Esophagus squamous epithelium (tissue), 5 donors: ENCODE data around the gene NRAS. TPM values are rescaled to one million over a fixed set of nuclear protein-coding genes. Genes with fewer than 3 reads are reported as not detected.

ENCODE experiments used
- DNase-seq: peaks from one replicate; lab custom pipeline; 2025; lab: John Stamatoyannopoulos, UW
- H3K27ac ChIP-seq, 4 donors: fragments of 200-600 bp; sonication (generic); one replicate each; pipeline ENCODE4 v1.5.1; 2016 to 2019; ENCODE audit warnings: mild to moderate bottlenecking in 1 of 4
- H3K27me3 ChIP-seq, 4 donors: fragments of 200-600 bp; sonication (generic); 1 replicate in 3 of 4; 2 replicates in 1 of 4; pipeline versions ENCODE4 v1.5.1 to v1.6.0; 2017 to 2021; ENCODE audit warnings: antibody characterized with exemption in 1 of 4
- H3K36me3 ChIP-seq, 3 donors: fragments of 200-600 bp; sonication (generic); one replicate each; pipeline ENCODE4 v1.5.1; 2016 to 2019
- H3K4me1 ChIP-seq, 3 donors: fragments of 200-600 bp; sonication (generic); one replicate each; pipeline ENCODE4 v1.5.1; 2017 to 2019
- H3K4me3 ChIP-seq, 4 donors: fragments of 200-600 bp; sonication (generic); 1 replicate in 3 of 4; 2 replicates in 1 of 4; pipeline ENCODE4 v1.5.1; 2016 to 2019; ENCODE audit warnings: mild to moderate bottlenecking in 2 of 4, moderate library complexity in 1 of 4
- H3K9me3 ChIP-seq, 3 donors: fragments of 200-600 bp; sonication (generic); one replicate each; pipeline ENCODE4 v1.5.1; 2016 to 2019
- POLR2A ChIP-seq, 4 donors: fragments of 450-650 bp; IDR thresholded peaks; one replicate each; pipeline ENCODE4 v1.6.1; 2017; ENCODE audit warnings: antibody characterized with exemption in 4 of 4, mild to moderate bottlenecking in 4 of 4, moderate library complexity in 3 of 4
- WGBS, 2 donors: methylation state at CpG; one replicate each; pipeline ENCODE4 v1.1.5; 2018; 5-methylcytosine and 5-hydroxymethylcytosine counted together
- intact Hi-C: fragments of 100-400 bp; cut with DNase I; formaldehyde crosslinking; loops from one replicate; pipeline ENCODE4 v1.15.0; 2022
- total RNA-seq, 4 donors: library from RNA; depleted of rRNA; stranded (reverse); fragments of >200 nt; gene quantifications; one replicate each; pipeline ENCODE4 v1.1.0, GENCODE V29; 2016
- TF ChIP-seq, protein P1 (sequence below), 6 experiments: fragments of 450-650 bp in 4 of 6; fragments of 200-600 bp in 2 of 6; sonication (generic) in 2 of 6; IDR thresholded peaks; one replicate each; pipeline ENCODE4 v1.5.1; 2016 to 2019; ENCODE audit warnings: antibody characterized with exemption in 6 of 6, mild to moderate bottlenecking in 4 of 6, moderate library complexity in 4 of 6
- donor health status: DM: yes; HTN: yes; CAD: no.

Gene NRAS
- total RNA-seq, 4 donors from 2014 or later = 18.4 to 38.0 (median 30.1) TPM

GRCh38 chr1:114695430-114696058 lies 21.0 kb downstream of the NRAS start, which contains the start of gene AMPD1:
AMPD1 (minus strand) TSS chr1:114695546; CDS start chr1:114695471, 75 bp downstream.
- intact Hi-C loops = no loop called here
- Histone ChIP-seq H3K36me3 (no peaks in the 10 kb centered on the region), H3K4me3 (no peak within 1 kb of the TSS), H3K27me3 (no peaks in the 10 kb centered on the region), H3K4me1 (no peaks in the 10 kb centered on the region), H3K9me3 (no peaks in the 10 kb centered on the region), H3K27ac (no peak within 1 kb of the TSS)
- TF ChIP-seq, protein P1, sequence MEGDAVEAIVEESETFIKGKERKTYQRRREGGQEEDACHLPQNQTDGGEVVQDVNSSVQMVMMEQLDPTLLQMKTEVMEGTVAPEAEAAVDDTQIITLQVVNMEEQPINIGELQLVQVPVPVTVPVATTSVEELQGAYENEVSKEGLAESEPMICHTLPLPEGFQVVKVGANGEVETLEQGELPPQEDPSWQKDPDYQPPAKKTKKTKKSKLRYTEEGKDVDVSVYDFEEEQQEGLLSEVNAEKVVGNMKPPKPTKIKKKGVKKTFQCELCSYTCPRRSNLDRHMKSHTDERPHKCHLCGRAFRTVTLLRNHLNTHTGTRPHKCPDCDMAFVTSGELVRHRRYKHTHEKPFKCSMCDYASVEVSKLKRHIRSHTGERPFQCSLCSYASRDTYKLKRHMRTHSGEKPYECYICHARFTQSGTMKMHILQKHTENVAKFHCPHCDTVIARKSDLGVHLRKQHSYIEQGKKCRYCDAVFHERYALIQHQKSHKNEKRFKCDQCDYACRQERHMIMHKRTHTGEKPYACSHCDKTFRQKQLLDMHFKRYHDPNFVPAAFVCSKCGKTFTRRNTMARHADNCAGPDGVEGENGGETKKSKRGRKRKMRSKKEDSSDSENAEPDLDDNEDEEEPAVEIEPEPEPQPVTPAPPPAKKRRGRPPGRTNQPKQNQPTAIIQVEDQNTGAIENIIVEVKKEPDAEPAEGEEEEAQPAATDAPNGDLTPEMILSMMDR (IDR thresholded peaks at IDR 0.05) = no peak
- TF ChIP-seq POLR2A (IDR thresholded peaks at IDR 0.05) = no peak
- DNase-seq = no peak
- 56 to 71% methylated on average over 6 of the region's 6 CpGs for WGBS, 2 donors

- Histone ChIP-seq H3K27me3 (no peaks in the 10 kb centered on the region), H3K9me3 (no peaks in the 10 kb centered on the region), H3K4me1 (no peaks in the 10 kb centered on the region), H3K4me3 (no peak overlapping the region), H3K36me3 (no peaks in the 10 kb centered on the region), H3K27ac (no peak overlapping the region)
- intact Hi-C loops = no loop called here
- WGBS, 2 donors = 79 to 80% methylated on average over 9 of the region's 9 CpGs
- TF ChIP-seq POLR2A (IDR thresholded peaks at IDR 0.05) = no peak
- TF ChIP-seq, protein P1 (IDR thresholded peaks at IDR 0.05) = no peak
- no peak for DNase-seq
These were observed 21.8 kb downstream of the NRAS start for GRCh38 chr1:114694540-114695310.

- H3K9me3 ChIP-seq = no peaks in the 10 kb centered on the region
- no peak overlapping the region for H3K4me3 ChIP-seq
- no peak for DNase-seq
- no peak overlapping the region for H3K27ac ChIP-seq
- WGBS, 2 donors = 98 to 100% methylated on average over 1 to 3 of the region's 3 CpGs
- TF ChIP-seq, protein P1 (IDR thresholded peaks at IDR 0.05) = no peak
- TF ChIP-seq POLR2A (IDR thresholded peaks at IDR 0.05) = no peak
- H3K36me3 ChIP-seq = no peaks in the 10 kb centered on the region
- no peaks in the 10 kb centered on the region for H3K4me1 ChIP-seq
- peaks cover 0 to 8% (median 0%) of the 10 kb centered on the region in 4 donors for H3K27me3 ChIP-seq
- intact Hi-C loops = no loop called here
These were observed 23.6 kb downstream of the NRAS start for GRCh38 chr1:114692947-114693346.

GRCh38 chr1:114691061-114691460 lies 25.5 kb downstream of the NRAS start:
- Histone ChIP-seq H3K36me3 (no peaks in the 10 kb centered on the region), H3K4me1 (no peaks in the 10 kb centered on the region), H3K4me3 (no peak overlapping the region), H3K9me3 (no peaks in the 10 kb centered on the region), H3K27me3 (peaks cover 0 to 12% (median 0%) of the 10 kb centered on the region in 4 donors), H3K27ac (no peak overlapping the region)
- WGBS, 2 donors = 48 to 64% methylated on average over 2 of the region's 2 CpGs
- no peak for DNase-seq
- intact Hi-C loops = no loop called here
- TF ChIP-seq, protein P1 (IDR thresholded peaks at IDR 0.05) = no peak
- TF ChIP-seq POLR2A (IDR thresholded peaks at IDR 0.05) = no peak

GRCh38 chr1:114690148-114690547 lies 26.4 kb downstream of the NRAS start:
- intact Hi-C loops = no loop called here
- no peak for TF ChIP-seq POLR2A (IDR thresholded peaks at IDR 0.05)
- TF ChIP-seq, protein P1 (IDR thresholded peaks at IDR 0.05) = no peak
- Histone ChIP-seq H3K4me3 (no peak overlapping the region), H3K4me1 (no peaks in the 10 kb centered on the region), H3K36me3 (no peaks in the 10 kb centered on the region), H3K27me3 (peaks cover 0 to 16% (median 0%) of the 10 kb centered on the region in 4 donors), H3K9me3 (no peaks in the 10 kb centered on the region), H3K27ac (no peak overlapping the region)
- 75 to 82% methylated on average over 1 of the region's 1 CpG for WGBS, 2 donors
- no peak for DNase-seq
